ENCODE data around the gene DACH1. TPM values are rescaled to one million over a fixed set of nuclear protein-coding genes. Genes with fewer than 3 reads are reported as not detected.

The DACH1 gene
- total RNA-seq, 4 donors from 2014 or later: 1.2 to 7.9 (median 4.4) TPM

DNA sequence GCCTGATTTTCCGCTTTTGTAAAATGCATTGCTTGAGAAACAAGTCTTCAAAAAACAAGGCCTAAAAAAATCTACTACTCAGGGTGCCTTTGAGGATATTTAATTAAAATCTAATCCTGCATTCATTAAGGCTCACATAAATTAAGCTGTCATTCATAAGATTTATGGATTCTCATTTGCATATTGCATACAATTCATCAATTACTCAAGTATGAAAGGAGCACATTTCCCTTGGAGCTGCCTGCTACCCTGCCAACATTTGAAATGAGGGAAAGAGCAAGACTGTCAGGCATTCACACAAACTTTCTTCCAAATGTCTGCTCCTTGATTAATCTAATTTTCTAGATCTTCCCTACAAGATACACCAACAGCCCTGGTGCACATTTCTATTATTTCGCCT lies 140.0 kb downstream of the DACH1 start:
- TF ChIP-seq, protein P1, sequence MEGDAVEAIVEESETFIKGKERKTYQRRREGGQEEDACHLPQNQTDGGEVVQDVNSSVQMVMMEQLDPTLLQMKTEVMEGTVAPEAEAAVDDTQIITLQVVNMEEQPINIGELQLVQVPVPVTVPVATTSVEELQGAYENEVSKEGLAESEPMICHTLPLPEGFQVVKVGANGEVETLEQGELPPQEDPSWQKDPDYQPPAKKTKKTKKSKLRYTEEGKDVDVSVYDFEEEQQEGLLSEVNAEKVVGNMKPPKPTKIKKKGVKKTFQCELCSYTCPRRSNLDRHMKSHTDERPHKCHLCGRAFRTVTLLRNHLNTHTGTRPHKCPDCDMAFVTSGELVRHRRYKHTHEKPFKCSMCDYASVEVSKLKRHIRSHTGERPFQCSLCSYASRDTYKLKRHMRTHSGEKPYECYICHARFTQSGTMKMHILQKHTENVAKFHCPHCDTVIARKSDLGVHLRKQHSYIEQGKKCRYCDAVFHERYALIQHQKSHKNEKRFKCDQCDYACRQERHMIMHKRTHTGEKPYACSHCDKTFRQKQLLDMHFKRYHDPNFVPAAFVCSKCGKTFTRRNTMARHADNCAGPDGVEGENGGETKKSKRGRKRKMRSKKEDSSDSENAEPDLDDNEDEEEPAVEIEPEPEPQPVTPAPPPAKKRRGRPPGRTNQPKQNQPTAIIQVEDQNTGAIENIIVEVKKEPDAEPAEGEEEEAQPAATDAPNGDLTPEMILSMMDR (IDR thresholded peaks at IDR 0.05; ENCODE audit: low read depth): no peak

GRCh38 chr13:71722206-71722605 lies 144.8 kb downstream of the DACH1 start:
- TF ChIP-seq, protein P1 (IDR thresholded peaks at IDR 0.05; ENCODE audit: low read depth): no peak

DNA sequence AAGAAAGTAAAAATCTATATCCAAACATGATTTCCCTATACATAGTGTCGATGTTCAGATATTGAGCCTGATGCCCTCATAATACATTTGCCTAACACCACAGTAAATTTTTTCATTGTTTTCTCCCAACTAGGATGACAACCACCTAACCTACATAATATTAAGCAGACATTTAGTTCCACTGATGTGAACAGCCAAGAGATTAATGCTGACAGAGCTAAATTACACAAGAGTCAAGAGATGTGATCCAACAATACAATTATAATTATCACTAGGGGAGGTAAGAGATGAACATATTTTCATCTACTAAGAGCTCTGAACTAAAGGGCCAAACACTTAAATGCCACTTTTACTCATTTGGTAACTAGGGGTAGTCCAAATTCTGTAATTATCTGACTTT lies 145.9 kb downstream of the DACH1 start:
- TF ChIP-seq, protein P1 (IDR thresholded peaks at IDR 0.05; ENCODE audit: low read depth): no peak

- TF ChIP-seq, protein P1 (IDR thresholded peaks at IDR 0.05; ENCODE audit: low read depth): no peak
Observed at GRCh38 chr13:71718931-71719330, 148.1 kb downstream of the DACH1 start.

- TF ChIP-seq, protein P1 (IDR thresholded peaks at IDR 0.05; ENCODE audit: low read depth): no peak
Observed at GRCh38 chr13:71714802-71715375, 152.1 kb downstream of the DACH1 start.

GRCh38 chr13:71712988-71713653 lies 153.9 kb downstream of the DACH1 start:
- TF ChIP-seq, protein P1 (IDR thresholded peaks at IDR 0.05; ENCODE audit: low read depth): no peak

- TF ChIP-seq, protein P1 (IDR thresholded peaks at IDR 0.05; ENCODE audit: low read depth): no peak
Observed at GRCh38 chr13:71704656-71705055, 162.3 kb downstream of the DACH1 start.
